IPS-NIHi11 (cell line): ENCODE data around the gene MCEMP1.

ENCODE experiments used
- DNase-seq: peaks from one replicate; pipeline ENCODE4 v3.0.0; 2012; ENCODE audit warnings: mixed read lengths, low spot score

The MCEMP1 gene

DNA sequence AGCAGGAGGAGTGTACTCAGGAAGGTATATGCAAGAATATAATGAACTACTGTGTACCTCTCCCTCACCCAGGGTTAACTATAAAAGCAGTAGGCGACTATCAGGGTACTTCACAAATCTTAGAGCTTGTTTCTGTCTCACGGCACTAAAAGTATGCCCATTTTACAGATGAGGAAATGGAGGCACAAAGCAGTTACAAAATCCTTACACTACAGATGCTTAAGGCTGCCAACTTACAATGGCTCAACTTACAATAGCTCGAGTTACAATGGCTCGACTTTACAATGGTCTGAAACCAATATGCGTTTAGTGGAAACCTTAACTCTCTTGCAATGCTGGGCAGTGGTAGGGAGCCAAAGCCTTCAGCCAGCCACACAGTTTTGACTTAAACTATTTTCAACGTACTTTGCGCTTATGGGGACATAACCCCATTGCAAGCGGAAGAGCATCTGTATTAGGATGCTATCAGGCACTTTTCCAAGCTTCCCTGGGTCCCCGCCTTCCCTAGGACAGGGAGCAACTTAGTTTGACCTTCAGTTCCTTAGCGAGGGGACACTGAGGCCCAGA, 20.9 kb downstream of the MCEMP1 start:
- no peak for DNase-seq

DNA sequence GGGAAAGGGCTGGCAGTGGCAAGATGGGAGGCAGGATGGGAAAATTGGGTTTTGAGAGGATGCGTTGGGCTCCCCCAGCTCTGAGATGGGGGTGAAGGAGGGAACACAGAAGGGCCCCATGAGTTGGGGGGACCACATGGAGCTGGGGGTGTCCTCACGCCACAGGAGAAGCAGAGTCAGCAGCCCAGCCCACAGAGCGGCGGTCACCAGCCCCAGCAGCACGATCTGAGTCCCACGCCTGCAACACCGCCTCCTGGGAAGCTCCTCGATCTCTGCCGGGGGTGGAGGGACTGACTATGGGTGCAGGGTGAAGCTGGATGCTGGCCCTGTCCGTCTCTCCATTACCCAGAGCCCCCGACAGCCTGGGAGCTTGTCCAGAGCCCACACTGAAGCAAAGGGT, 21.7 kb downstream of the MCEMP1 start:
- DNase-seq = no peak

DNA sequence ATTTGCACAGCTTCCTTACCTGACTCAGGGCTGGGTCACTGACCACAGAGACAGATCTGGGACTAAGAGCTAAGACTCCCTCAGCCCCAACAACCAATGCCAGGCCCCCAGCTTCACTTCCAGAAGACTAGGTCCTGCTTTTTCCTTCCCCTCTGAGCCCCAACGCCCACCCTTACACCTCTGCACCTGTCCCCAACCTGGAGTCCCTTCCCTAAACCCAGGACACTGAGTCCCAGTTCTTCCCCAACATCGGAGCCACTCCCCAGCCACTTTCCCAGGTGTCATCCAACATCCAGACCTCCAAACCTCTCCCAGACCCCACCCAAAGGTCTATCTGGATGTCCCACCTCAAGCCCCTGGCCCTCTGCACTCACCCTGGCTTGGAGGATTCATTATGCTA, 22.1 kb downstream of the MCEMP1 start:
- DNase-seq = no peak

DNA sequence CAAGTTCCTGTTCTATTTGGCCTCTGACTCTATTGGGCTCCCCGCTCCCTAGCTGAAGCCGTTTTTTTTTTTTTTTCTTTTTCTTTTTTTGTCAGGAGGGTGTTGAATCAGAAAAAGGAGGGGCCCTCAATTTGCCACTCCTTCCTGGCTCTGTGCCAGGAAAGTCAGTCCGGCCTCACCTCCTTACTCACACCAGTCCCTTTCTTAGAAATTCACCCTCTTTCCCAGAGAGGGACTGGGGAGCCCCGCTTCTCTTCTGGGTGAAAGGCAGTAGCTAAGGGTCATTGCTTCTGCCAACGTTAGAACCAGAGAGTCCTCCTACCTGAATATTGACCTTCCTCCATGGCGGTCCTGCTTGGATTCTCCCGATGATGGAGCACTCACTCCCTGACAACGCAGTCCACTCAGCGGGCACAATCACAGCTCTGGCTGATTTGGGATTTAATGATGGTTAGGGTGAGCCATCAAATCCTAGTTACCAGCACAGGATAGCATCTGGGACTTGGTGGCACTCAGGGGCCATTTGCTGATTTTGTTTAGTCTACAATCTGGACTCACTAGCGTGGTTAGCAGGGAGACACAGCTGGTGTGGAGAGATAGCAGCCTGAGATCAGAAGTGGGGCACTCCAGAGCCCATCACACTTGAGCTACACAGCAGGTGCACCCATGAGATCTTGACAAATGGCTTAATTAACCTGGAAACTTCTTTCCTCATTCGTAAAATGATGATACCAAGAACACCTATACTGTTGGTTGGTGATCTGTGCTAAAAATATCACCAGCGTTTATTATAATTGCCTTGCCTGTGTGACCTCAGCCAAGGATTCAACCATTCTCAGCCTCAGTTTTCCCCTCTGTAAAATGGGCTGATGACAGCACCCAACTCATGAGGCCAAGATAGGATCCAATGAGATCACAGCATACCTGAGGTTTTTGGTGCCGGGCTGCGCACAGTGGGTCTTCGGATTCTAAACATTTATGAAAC, 22.8 kb downstream of the MCEMP1 start:
- no peak for DNase-seq

DNA sequence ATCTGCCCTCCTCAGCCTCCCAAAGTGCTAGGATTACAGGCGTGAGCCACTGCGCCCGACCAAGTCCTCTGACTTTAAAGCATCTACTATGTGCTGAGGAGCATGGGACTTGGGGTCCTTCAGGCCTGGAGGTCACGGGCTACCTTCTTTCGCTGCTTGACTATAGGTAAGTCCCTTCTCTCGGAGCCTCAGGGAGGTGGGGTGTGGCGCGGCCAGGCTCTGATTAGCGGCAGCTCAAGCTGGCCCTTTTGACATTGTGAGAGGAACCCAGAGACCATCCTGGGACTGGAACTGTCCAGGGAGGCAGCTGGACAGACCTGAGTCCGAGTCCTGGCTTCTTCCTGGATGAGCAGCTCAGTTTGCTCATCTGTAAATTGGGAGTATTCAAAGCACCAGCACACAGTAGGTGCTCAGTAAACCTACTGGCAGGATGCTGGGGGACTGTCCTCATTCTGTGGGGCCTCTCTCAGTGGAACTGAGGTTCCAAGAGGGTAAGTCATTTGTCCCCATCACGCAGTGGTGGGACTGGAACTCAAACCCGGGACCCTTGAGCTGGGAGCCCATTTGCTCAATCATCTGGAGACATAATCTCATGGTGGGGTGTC, 24.3 kb downstream of the MCEMP1 start:
- DNase-seq = no peak

DNA sequence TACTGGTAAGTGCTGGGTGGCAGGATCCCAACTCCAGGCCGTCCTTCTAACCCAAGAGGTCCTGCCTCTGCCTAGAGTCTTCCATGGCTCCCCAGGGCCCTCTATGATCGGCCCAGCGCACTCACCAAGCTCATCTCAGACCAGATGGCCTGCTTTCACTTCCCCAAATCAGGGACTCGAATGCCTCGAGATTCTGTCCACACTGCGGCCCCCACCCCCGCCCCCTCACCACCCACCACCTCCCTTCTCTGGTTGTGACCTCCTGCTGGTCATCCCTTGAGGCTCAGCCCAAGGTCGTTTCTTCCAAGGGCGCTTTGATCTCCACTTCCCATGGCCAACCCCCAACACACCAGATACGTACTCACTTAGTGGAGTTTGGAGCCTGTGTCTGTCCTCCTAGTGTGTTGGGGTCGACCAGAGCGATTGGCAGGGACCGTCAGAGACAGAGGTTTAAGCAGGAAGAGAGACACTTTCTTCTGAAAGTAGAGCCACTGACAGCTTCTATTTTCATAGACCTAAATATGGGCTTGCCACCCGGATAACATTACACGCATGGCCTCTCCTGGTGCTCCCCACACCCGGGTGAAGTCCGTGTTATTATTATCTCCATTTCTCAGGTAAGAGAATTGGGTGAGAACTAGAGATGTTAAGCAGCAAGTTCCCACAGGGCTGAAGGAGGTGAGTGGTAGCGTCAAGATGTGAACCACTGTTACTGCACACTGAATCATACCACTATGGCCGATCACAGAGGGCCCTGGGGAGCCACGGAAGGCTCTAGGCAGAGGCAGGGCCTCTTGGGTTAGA, 25.0 kb downstream of the MCEMP1 start, which contains the start of gene FCER2:
FCER2 (minus strand) TSS at position 478 of the 804 bp plus-strand sequence. CDS start 2,371 bp downstream, outside the sequence.
- no peak for DNase-seq

DNA sequence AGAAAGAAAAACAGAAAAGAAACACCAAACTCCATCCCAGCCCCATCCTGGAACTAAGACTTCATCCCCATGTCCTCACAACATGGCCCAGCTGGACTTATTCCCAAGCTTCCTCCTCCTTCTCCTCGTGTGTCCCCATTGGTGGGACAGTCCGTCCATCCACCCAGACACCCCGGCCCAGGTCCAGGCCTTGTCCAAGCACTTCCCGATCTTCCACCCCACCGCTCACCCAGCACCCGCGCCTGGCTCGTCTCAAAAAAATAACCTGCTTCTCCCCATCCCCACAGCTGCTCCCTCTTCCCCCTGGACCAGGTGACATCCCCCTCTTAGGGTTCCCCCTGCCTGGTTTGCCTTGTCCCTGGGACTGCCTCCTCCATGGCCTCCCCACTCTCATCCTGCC, 26.4 kb downstream of the MCEMP1 start:
- DNase-seq = no peak

DNA sequence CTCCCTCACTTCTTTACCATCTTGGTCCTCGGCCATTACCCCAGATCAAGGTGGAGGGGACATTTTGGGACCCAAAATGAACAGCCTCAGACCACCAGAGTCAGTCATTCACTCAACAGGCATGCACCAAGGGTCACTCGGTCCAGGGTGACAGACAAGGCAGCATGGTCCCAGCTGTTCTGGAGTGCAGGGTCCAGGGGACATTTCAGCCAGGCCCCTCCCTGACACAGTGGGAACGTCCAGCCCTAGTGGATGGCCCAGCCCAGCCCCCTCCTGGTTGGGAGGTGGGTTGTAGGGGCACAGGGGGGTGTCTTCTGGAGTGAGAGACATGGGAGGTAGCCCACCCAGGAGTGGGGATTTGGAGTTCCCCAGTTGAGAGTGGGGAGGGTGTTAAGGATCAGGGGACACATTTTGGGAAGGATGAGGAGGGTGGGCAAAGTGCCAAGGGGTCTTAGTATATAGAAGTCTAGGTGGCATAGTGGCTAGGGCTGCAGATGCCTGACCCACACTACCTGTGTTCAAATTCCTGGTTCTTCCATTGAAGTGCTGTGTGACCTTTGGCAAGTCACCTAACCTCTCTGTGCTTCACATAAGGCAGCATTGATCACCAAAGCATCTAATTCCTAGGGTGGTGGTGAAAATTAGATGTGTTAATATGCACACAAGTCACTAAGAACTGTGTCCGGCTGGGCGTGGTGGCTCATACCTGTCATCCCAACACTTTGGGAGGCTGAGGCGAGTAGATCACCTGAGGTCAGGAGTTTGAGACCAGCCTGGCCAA, 27.6 kb downstream of the MCEMP1 start:
- DNase-seq = no peak

DNA sequence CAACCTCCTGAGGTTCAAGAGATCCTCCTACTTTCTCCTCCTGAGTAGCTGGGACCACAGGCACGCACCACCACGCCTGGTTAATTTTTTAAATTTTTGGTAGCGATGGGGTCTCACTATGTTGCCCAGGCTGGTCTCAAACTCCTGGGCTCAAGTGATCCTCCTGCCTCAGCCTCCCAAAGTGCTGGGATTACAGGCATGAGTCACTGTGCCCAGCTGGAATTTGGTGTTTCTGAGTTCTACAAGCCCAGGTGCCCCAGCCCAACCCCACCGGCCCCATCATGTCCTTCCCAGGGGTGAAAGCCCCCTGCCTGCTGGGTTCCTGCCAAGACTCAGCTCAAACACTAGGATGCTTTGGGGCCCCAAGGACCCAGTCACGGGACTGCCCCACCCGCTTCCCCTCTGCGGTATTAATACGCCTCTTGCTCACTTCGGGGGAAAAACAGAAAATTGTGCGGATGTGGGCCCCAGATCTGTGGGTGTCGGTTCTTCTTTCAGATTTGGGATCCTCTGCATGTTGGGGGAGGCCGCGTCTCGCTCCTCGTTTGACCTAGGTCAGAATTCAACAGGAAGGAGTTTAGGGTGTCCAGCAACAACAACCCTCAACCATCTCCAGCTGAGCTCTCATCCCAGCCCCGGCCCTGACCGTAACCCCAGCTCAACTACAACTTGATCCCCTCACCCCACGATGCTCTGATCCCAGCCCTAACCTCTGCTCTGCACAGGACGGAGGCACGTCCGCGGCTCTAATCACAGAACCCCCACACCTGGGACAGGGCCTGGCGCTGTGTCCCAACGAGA, 28.7 kb downstream of the MCEMP1 start:
- DNase-seq = no peak

DNA sequence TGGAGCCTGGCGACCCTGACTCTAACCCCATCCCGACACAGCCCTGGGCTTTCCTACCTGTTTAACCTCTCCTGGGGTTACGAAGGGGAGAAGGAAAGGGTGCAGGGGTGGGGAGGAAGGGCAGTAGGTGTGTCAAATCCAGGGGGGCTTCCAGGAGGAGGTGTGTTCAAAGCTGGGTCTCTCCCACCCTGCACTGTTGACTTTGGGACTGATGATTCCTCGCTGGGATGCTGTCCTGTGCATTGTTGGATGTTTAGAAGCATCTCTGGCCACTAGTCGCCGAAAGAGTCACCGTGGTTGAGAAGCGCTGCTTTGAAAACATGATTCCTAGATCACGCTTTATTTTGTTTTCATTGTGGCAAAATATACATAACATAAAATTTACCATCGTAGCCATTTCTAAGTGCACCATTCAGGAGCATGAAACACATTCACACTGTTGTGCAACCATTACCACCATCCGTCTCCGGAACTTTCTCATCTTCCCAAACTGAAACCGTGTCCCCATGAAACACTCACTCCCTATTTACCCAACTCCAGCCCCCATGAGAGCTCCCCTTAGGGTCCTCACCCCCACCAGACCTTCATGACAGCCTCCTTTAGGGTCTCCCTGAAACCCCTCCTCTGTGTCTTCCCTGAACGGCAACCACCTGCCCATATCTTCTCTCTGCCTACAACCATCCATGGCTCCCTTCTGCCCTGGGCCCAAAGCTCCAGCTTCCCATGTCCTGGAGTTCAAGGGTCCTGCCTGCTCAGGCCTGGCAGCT, 29.5 kb downstream of the MCEMP1 start:
- DNase-seq = no peak

DNA sequence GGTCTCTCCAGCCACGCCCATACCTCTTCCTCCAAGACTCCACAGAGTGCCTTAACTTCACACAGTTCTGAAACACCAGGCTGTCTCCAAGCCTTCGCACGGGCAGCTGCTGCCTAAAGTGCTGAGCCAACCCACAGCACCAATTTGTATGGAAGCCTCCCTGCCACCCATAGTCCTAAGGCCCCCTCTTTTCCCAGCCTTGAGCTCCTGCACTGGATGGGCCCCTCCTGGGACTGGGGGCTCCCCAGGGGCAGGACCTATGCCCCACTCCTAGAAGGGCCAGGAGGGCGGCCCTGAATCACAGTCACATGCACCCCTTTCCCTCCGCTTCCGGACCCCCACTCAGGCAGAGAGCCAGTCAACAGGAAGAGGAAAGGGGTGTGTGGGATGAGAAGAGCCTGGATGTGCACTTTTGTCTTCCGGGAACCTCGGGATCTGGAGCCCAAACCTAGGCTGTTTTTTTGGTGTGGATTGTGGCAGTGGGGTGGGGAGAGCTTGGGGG, 30.1 kb downstream of the MCEMP1 start:
- no peak for DNase-seq

DNA sequence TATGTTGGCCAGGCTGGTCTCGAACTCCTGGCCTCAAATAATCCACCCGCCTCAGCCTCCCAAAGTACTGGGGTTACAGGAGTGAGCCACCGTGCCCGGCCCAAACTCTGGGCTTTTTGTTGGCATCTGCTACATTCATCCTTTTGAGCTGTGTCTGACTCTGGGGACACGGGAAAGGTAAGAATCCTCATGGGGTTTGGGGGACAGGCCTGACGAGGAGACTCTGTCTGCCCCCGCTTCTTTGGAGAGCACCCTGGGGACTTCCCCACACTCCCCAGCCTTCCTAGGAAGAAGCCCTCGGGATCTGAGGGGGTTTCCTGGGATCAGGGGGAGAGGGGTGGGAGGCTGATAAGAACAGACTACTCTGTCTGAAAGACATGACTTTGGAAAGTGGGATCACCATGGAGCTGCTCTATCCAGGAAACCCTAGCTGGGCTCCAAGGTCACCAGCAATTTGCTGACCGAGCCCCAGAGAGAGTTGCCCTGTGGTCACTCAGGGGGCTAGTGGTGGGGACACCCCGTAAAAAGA, 33.1 kb downstream of the MCEMP1 start:
- DNase-seq = no peak

DNA sequence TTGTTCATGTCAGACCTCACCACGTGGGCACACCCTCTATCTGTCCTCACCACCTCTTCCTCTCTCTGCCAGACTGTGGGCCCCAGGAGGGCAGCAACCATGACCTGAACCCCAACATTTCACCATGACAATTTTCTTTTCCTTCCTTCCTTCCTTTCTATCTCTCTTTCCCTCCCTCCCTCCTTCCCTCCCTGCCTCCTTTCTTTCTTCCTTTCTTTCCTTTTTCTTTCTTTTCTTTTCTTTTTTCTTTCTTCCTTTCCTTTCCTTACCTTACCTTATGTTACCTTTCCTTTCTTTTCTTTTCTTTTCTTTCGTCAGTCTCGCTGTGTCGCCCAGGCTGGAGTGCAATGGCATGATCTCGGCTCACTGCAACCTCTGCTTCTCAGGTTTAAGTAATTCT, 33.7 kb downstream of the MCEMP1 start:
- no peak for DNase-seq

DNA sequence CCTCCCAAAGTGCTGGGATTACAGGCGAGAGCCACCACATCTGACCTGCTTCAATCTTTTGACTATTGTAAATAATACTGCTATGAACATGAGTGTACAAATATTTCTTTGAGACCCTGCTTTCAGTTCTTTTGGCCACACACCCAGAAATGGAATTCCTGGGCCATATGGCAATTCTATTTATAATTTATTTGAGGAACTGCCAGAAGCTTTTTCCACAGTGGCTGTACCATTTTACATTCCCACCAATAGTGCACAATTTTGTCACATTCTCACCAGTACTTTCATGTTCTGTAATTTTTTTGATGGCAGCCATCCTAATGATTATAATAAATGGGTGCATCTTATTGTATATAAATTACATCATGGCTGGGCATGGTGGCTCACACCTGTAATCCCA, 38.8 kb downstream of the MCEMP1 start:
- DNase-seq = no peak

DNA sequence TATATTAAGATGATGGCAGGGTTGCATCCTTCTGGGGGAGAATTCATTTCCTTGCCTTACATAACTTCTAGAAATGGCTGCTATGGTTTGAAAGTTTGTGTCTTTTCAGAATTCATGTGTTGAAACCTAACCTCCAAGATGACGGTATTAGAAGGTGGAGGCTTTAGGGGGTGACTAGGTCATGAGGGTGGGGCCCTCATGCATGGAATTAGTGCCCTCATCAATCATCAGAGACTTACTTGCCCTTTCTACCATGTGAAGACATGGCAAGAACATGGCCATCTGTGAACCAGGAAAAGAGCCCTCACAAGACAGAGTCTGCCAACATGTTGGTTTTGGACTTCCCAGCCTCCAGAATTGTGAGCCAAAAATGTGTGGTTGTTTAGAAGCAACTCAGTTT, 39.9 kb downstream of the MCEMP1 start:
- no peak for DNase-seq

DNA sequence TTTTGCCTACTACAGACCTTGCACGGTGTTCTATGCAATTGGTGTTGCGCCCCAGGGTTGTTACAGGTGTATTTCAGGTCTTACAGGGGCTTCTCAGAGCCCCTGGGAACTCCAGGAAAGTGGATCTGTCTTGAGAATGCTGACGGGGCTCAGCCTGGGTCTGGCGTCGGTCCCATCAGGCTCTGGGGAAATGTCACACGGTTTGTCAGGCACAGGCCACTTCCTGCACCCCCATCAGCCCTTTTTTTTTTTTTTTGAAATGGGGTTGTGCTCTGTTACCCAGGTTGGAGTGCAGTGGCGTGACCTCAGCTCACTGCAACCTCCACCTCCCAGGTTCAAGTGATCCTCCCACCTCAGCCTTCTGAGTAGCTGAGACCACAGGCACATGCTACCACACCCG, 41.8 kb downstream of the MCEMP1 start:
- DNase-seq = no peak

DNA sequence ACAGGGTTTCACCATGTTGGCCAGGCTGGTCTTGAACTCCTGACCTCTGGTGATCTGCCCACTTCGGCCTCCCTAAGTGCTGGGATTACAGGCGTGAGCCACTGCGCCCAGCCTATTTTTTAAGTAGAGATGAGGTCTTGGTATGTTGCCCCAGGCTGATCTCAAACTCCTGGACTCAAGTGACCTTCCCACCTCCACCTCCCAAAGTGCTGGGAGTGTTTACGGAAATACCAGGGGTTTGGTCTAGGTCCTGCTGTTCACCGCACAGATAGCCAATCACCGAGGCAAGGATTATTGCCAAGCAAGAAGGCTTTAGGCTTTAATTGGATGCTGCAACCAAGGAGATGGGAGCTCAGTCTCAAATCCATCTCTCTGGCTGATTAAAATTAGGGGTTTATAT, 43.5 kb downstream of the MCEMP1 start:
- no peak for DNase-seq

DNA sequence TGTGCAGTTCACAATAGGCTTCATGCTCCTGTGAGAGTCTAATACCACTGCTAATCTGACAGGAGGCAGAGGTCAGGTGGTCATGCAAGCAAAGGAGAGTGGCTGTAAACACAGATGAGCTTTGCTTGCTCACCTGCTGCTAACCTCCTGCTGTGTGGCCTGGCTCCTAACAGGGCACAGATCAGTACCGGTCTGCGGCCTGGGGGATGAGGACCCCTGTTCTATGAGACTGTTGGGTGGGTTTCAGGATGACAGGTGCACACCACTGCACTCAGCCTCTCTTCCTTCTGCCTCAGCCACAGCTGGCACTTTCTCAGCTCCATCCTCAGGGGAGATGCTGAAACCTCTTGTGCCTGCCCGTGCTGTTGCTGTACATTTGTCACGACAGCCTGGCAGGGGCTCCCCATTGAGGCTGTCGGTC, 45.4 kb downstream of the MCEMP1 start:
- no peak for DNase-seq

DNA sequence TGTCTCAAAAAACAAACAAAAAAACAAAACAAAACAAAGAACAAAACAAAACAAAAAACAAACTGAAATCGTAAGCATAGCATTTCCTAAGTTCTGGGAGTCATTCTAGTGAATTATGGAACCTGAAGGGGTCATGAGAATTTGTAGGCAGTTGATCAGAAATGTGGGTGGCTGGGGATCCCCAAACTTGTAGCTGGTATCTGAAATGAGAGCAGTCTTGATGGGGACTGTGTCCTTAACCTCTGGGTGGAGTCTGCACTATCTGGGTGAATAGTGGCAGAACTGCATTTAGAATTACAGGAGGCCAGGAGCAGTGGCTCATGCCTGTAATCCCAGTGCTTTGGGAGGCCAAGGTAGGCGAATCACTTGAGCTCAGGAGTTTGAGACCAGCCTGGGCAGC, 48.9 kb downstream of the MCEMP1 start:
- DNase-seq = no peak
